HepG2 (cell line): ENCODE data around the gene GPS1. TPM values are rescaled to one million over a fixed set of nuclear protein-coding genes. Genes with fewer than 3 reads are reported as not detected.
A peak's percentile ranks its signal among the peaks of the same experiment; 100 is the strongest.

Experiments used
- ATF7 ChIP-seq, 2 experiments: fragments of 450-650 bp in 1 of 2; sonication (generic) in 1 of 2; formaldehyde crosslinking in 1 of 2; IDR thresholded peaks; 2 replicates each; pipeline versions ENCODE4 v1.4.0 to v1.6.1; 2016 to 2020; ENCODE audit warnings: antibody characterized with exemption in 1 of 2, mild to moderate bottlenecking in 1 of 2, missing genetic modification reagents in 1 of 2
- MLXIP ChIP-seq: sonication (generic); formaldehyde crosslinking; IDR thresholded peaks from 2 replicates; pipeline ENCODE4 v1.9.0; 2021; ENCODE audit warnings: missing genetic modification reagents, borderline replicate concordance
- PRPF4 ChIP-seq: fragments of 200-400 bp; formaldehyde crosslinking; IDR thresholded peaks from 2 replicates; pipeline ENCODE4 v1.6.1; 2016; ENCODE audit warnings: low read length, low read depth; ENCODE audit not compliant: poor library complexity, severe bottlenecking
- SALL1 ChIP-seq: sonication (generic); formaldehyde crosslinking; IDR thresholded peaks from 2 replicates; pipeline ENCODE4 v1.8.0; 2022; ENCODE audit warnings: mild to moderate bottlenecking, missing genetic modification reagents
- SKI ChIP-seq: fragments of 450-650 bp; IDR thresholded peaks from one replicate; pipeline ENCODE4 v1.6.1; 2018; ENCODE audit warnings: mild to moderate bottlenecking; ENCODE audit not compliant: partially characterized antibody
- STAG1 ChIP-seq: sonication (generic); formaldehyde crosslinking; IDR thresholded peaks from 2 replicates; pipeline ENCODE4 v1.4.0; 2020; ENCODE audit warnings: missing genetic modification reagents
- TBX3 ChIP-seq: fragments of 450-650 bp; IDR thresholded peaks from 2 replicates; pipeline ENCODE4 v1.6.1; 2017; ENCODE audit warnings: antibody characterized with exemption, mild to moderate bottlenecking, inconsistent platforms, borderline replicate concordance
- ZGPAT ChIP-seq: IDR thresholded peaks from 2 replicates; pipeline ENCODE4 v1.6.1; 2016; ENCODE audit warnings: mild to moderate bottlenecking
- ZNF142 ChIP-seq: sonication (generic); formaldehyde crosslinking; IDR thresholded peaks from 2 replicates; pipeline ENCODE4 v1.4.0; 2020; ENCODE audit warnings: missing genetic modification reagents
- ZNF18 ChIP-seq: sonication (generic); formaldehyde crosslinking; IDR thresholded peaks from 2 replicates; pipeline ENCODE4 v1.8.0; 2022; ENCODE audit warnings: mild to moderate bottlenecking, missing genetic modification reagents; ENCODE audit not compliant: insufficient replicate concordance
- ZNF503 ChIP-seq: sonication (generic); formaldehyde crosslinking; IDR thresholded peaks from 2 replicates; pipeline ENCODE4 v1.4.0; 2020; ENCODE audit warnings: missing genetic modification reagents
- ZNF615 ChIP-seq: sonication (generic); formaldehyde crosslinking; IDR thresholded peaks from 2 replicates; pipeline ENCODE4 v1.5.0; 2020; ENCODE audit warnings: mild to moderate bottlenecking, missing genetic modification reagents, borderline replicate concordance
- polyA plus RNA-seq, 8 experiments: library from polyadenylated mRNA; depleted of rRNA in 3 of 8; stranded (reverse) in 7 of 8; unstranded in 1 of 8; fragments of >200 nt; fragmentation: Illumina TruSeq in 4 of 8; extraction: Trizol in 4 of 8; gene quantifications; 2 replicates each; pipeline versions ENCODE4 v1.2.1 to v1.2.3, GENCODE V29; 2011 to 2016; ENCODE audit warnings: low read depth in 4 of 8, missing spikeins in 1 of 8, mixed read lengths in 1 of 8; ENCODE audit not compliant: insufficient read depth in 1 of 8
- total RNA-seq, 5 experiments: library from RNA; depleted of rRNA; stranded (reverse); fragments of >200 nt; fragmentation: Illumina TruSeq; extraction: Trizol; gene quantifications; 2 replicates each; pipeline ENCODE4 v1.2.3, GENCODE V29; 2016; ENCODE audit warnings: low read depth in 1 of 5

Gene GPS1
- total and polyA plus RNA-seq, 2 of the 13 experiments (the other 11 are each of a cell fraction or from before 2014, with no cell fraction given) = 124 to 128 TPM

DNA sequence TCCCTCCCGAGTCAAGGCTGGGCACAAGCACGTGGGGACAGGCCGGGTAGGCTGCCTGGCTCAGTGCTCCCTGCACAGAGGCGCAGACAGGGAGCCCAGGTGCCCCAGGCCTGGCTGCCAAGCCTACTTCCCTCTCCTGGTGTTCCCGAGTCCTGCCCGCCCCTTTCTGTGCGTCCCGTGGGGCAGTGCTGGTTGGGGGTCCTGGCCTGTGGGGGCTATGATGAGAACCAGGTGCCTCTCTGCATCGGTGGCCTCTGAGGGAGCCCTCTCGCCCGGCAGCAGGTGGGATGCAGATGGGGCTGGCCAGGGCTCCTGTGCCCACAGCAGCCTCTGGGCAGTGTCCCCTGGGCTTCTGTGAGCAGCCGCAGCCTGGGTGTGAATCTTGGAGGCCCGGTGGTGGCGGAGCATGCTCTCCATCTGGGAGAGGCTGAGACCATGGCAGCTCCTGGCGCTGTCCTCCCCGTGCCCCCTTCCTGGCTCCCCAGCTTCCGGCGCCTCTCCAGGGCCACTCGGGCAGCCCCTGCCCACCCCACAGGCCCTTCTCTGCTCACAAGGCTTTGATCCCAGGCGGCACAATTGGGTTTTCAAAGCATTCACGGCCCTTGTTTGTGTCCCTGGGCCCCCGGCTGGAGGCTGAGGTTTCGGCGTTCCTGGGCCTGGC is 36.3 kb upstream of the GPS1 start (continued):
- TF ChIP-seq ZNF142 (CRISPR knock-in tag) (0 out of 2 replicates have a peak, but pooled peaks have one; percentile 69), ZNF18 (CRISPR knock-in tag) (no peak), TBX3 (no peak), SKI (peak; percentile 32), ZGPAT (peak; percentile 66; the same call in 1 of the 2 replicates), ZNF503 (CRISPR knock-in tag) (peak; percentile 78; the same call in 1 of the 2 replicates), SALL1 (CRISPR knock-in tag) (peak; percentile 33), MLXIP (CRISPR knock-in tag) (peak; percentile 19; the same call in 1 of the 2 replicates), ZNF615 (CRISPR knock-in tag) (no peak), STAG1 (CRISPR knock-in tag) (peak; percentile 15; the same call in 1 of the 2 replicates), ATF7 (IDR thresholded peaks at IDR 0.05) (no peak), ATF7 (CRISPR knock-in tag; IDR thresholded peaks at IDR 0.05) (no peak), PRPF4 (no peak)
